T-helper 22 cell (primary cell): Measurements from ENCODE around the gene CDR2.
"Not testable (repeated sequence)": the region's sequence is repeated elsewhere in the genome, so short reads cannot be mapped to it uniquely, and the experiment has no call there.

Experiments used
- DNase-seq: peaks from one replicate; pipeline ENCODE4 v3.0.0-alpha.2; 2020; ENCODE audit warnings: low read depth

CDR2 gene

DNA sequence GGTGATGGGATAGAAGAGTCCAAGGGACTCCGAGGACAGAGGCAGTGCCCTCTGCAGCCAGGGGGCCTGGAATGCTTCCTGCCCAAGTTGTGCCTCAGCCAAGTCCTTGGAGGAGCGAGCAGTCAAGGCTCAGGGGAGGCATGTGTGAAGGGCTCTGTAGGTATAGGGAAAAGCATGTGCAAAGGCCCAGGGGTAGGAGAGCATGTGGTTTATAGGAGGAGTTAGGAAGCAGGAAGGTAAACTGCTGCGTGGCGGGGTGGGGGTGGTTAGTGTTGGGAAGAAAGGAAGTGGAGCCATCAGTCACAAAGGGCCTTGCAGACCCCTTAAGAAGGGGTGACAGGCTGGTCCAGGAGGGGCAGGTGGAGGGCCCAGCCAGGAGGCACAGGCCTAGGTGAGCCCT is 70.0 kb downstream of the CDR2 start:
- no peak for DNase-seq

DNA sequence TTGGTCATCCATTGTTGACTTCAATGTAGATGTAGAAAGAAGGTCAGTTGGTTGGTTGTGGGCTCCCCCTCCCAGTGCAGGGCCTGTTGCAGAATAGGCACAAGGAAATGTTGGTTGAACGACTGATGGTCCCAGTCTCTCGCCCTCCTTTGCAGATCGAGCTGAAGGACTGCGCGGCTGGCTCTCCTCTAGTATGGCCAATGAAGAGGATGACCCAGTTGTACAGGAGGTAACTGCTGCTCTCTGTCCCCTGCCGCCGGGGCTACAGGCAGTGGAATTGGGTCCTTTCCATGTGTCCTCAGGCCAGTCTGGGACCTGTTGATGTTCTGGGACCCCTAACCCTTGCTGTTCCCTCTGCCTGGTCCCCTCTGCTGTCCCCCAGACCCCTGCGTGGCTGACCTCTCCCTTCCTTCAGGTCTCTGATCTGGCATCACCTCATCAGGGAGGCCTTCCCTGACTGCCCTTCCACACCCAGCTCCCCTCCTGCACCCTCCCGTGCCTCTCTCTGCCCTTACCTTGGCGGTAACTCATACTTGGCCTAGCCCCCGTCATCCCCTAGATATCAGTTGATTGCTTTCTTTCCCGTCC is 71.5 kb downstream of the CDR2 start:
- no peak for DNase-seq

DNA sequence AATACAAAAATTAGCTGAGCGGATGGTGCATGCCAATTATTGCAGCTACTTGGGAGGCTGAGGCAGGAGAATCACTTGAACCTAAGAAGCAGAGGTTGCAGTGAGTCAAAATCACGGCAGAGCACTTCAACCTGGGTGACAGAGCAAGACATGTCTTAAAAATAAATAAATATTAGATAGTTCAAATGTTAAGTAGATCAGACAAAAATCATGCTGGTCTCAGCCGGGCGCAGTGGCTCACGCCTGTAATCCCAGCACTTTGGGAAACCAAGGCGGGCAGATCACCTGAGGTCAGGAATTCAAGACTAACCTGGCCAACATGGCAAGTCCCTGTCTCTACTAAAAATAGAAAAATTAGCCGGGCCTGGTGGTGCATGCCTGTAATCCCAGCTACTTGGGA is 73.0 kb downstream of the CDR2 start:
- DNase-seq = not testable (repeated sequence)

DNA sequence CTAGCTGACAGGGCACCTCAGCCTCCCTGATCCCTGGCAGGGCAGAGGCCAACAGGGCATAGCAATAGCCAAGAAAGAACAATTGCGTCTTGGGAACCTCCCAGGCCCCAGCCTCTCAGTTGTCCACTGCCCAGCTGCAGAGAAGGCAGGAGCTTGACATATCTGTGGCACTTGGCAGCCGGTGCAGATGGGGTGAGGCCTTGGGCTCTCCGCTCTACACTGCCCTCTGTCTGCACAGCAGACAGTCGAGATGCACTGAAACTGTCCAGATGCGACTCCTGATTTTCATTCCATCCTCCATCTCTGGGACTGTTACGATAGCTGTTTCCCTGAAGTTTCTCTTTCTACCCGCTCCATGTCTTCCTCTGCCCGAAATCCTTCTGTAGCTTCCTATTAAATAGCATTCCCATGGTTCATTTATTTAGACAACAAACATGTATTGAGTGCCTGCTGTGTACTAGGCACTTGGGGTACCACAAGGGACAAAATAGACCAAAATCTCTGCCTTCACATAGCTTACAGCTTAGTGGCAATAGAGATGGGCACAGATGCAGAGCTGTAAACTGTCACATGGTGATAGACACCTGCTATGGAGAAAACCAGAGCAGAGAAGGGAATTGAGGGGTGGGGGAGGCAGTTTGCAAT is 73.9 kb downstream of the CDR2 start:
- DNase-seq = no peak

DNA sequence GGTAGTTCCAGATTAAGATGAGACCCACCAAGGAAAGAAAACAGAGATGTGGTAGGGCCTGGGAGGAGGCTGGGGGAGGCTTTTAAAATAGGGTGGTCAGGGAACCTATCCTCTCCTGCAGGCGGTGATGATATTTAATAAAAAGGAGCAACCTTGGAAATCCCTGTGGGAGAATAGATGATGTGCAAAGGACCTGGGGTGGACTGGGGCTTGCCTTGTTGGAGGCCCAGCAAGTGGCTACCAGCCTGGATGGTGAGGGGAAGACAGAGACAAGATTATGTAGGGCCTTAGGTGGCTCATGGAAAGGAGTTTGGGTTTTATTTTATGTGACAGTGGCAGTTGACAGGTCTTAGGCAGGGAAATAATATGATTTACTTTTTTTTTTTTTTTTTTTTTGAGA is 75.4 kb downstream of the CDR2 start:
- no peak for DNase-seq

DNA sequence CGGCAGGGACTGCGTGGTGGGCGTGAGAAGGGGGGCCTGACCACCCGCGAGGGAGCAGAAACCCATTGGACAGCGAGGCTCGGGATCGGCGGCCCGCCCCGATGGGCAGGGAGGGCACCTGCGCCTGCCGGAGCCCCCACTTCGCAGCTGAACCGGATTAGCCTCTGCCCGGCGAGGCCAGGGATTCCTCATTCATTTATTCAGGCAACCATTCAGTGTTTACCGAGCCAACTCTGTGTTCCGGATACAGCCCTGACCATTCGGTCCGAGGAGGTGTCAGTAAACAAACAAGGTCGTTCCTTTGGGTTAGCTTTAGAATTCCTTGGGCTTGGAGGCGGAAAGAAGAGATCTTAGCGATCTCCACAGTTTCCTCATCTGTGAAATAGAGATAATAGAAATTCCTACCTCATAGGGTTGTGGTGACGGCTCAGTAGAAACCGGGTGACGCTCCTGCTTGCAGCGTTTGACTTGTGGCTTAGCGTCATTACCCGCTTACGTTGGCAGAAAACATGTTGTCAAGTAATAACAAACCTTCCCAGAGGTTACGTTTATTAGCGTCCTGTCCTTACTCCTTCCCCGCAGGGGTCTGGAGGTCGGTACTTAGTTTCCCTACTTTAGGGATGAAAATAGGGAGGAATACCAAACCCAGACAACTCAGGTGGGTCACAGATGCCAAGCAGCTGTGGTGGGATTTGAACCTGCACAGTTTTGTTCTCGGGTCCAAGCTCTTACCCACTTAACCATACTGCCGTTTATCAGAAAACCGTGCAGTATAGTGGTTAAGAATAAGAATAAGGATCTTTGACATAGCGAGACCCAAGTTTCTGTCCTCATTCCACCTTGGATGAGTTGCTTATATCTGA is 76.3 kb downstream of the CDR2 start:
- DNase-seq = peak; percentile 67

DNA sequence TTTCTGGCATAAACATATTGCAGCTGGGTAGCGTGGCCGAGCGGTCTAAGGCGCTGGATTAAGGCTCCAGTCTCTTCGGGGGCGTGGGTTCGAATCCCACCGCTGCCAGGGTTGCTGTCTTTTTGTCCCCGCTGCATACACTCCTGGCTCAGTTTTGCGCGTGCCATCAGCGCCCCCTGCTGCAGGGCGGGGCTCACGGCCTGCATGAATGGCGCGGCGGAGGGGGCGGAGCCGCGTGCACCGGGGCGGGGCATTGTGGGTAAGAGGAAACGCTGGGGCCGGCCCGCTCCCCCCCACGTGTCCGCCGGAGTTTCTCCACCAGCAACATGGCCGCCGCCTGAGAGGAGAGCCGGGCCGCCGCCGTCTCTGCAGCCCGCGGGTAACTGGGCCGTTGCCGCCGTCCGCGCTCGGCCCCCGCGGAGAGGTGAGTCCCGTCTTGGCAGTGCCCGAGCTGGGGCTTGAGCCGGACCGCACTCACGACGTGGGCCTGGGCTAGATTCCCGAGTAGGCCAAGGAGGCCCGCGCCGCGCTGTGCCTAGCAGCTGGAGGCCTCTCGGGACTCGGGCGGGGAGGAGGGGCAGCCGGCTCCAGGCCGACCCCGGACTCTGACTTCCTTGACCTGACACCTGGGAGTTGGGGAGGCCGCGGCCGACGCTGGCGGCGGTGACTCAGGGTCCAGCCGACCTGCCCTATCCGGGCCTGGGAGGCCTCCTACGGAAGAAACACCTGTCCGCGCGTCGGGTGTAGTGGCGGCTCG is 77.1 kb downstream of the CDR2 start, which contains the start of gene POLR3E:
Gene POLR3E, plus strand, starts transcription at position 296 of the 757 bp plus-strand sequence. CDS start 5,560 bp downstream, outside the sequence.
- DNase-seq = peak; percentile 97

DNA sequence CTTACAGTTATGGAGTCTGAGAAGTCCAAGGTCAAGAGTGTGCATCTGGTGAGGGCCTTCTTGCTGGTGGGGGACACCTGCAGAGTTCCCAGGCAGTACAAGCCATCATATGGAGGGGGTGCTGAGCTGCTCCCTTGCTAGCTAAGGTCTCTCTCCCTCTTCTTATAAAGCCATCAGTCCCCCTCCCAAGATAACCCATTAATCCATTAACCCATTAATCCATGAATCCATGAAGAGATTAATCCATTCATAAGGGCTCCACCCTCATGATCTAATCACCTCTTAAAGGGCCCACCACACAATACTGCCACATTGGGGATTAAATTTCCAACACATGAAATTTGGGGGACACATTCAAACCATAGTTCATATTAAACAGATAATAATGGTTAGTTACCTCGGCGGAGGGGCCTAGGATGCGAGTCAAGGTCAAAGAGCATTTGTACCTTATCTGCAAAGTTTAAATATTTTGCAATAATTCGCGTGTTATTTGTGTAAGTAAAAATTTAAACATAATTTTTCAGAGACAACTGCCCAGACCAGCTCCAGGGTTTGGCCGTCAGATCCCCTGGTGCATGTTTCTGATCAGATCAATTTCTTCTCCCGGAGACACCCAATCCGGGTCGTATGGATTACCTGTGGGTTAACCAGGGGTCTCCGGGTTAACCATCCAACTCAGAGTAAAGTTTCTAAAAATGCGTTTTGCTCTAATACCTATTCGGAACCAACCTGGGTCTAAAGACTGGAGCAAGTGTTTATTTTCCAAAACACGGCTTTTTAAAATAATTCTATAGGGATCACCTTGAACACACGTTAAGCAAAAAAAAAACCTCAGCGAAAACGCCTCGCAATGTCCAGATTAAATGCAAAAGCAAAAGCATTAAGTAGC is 78.0 kb downstream of the CDR2 start:
- DNase-seq = no peak
